Measurements from ENCODE around the gene JARID2.
A peak's percentile ranks its signal among the peaks of the same experiment; 100 is the strongest.

Gene JARID2

GRCh38 chr6:15246666-15247499, 1.0 kb downstream of the JARID2 start:
- no peak for DNase-seq (ENCODE audit: low read depth)
- H3K4me3 ChIP-seq (ENCODE audit: low read depth, low read length) = peak overlapping the region; percentile 67
- TF ChIP-seq, protein P1, sequence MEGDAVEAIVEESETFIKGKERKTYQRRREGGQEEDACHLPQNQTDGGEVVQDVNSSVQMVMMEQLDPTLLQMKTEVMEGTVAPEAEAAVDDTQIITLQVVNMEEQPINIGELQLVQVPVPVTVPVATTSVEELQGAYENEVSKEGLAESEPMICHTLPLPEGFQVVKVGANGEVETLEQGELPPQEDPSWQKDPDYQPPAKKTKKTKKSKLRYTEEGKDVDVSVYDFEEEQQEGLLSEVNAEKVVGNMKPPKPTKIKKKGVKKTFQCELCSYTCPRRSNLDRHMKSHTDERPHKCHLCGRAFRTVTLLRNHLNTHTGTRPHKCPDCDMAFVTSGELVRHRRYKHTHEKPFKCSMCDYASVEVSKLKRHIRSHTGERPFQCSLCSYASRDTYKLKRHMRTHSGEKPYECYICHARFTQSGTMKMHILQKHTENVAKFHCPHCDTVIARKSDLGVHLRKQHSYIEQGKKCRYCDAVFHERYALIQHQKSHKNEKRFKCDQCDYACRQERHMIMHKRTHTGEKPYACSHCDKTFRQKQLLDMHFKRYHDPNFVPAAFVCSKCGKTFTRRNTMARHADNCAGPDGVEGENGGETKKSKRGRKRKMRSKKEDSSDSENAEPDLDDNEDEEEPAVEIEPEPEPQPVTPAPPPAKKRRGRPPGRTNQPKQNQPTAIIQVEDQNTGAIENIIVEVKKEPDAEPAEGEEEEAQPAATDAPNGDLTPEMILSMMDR (IDR thresholded peaks at IDR 0.05; ENCODE audit: control insufficient read depth, extremely low read depth, insufficient read depth) = no peak

- TF ChIP-seq, protein P1 (IDR thresholded peaks at IDR 0.05; ENCODE audit: control insufficient read depth, extremely low read depth, insufficient read depth) = peak; percentile 40
- H3K4me3 ChIP-seq (ENCODE audit: low read depth, low read length) = peak overlapping the region; percentile 67
- DNase-seq (ENCODE audit: low read depth) = no peak
Measured at GRCh38 chr6:15247500-15248450, 1.9 kb downstream of the JARID2 start.

GRCh38 chr6:15248451-15249370, 2.8 kb downstream of the JARID2 start:
- peak overlapping the region; percentile 49 for H3K4me3 ChIP-seq (ENCODE audit: low read depth, low read length)
- DNase-seq (ENCODE audit: low read depth) = peak; percentile 67
- TF ChIP-seq, protein P1 (IDR thresholded peaks at IDR 0.05; ENCODE audit: control insufficient read depth, extremely low read depth, insufficient read depth) = 0 out of 2 replicates have a peak, but pooled peaks have one; percentile 8

GRCh38 chr6:15249371-15250019, 3.6 kb downstream of the JARID2 start:
- TF ChIP-seq, protein P1 (IDR thresholded peaks at IDR 0.05; ENCODE audit: control insufficient read depth, extremely low read depth, insufficient read depth) = no peak
- peak overlapping the region; percentile 49 for H3K4me3 ChIP-seq (ENCODE audit: low read depth, low read length)
- DNase-seq (ENCODE audit: low read depth) = no peak

DNA sequence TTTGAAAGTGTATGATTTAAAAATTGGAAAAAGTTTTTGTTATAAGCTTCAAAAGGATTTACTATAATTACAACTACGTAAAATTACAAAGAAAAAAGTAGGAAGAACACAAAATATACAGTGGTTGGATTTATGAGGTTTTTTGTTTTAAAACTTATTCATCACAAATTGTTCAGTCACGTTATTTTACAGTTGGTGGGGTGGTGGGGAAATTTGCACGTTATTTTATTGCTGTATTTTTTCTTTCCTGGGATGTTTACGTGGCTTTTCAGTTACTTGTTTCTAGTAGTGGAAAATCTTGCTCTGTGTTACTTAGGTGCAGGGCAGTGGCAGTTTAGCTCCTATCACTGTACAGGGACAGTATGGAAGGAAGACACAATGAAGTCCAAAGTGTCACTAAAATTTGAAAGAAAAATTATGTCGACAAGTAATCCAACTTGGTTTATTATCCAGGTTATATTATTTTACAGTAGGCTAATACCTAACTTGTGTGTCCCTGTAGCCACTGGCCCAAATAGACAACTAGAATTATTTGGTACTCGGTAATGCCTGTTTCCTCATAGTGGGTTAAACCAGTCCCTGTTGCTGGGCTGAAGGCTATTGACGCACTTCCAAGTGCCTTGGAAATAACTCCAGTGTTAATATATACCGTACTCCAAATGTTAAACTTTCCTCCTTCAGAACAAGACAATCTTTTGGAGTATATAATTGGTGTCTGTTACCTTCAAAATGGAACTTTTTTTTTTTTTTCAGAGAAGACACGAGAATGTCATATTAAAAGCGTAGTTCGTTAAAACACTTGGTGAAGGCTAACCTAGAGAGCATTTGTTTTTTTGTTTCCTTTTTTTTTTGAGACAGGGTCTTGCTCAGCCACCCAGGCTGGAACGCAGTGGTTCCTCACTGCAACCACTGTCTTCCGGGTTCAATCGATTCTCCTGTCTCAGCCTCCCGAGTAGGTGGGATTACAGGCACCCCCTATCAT, 4.6 kb downstream of the JARID2 start:
- TF ChIP-seq, protein P1 (IDR thresholded peaks at IDR 0.05; ENCODE audit: control insufficient read depth, extremely low read depth, insufficient read depth) = no peak
- H3K4me3 ChIP-seq (ENCODE audit: low read depth, low read length) = no peak overlapping the region
- DNase-seq (ENCODE audit: low read depth) = no peak
